ENCODE measurements around the gene NXPH3. TPM values are rescaled to one million over a fixed set of nuclear protein-coding genes. Genes with fewer than 3 reads are reported as not detected.

NXPH3 gene
- total RNA-seq, 1 donor from 2014 or later, result 4.5 TPM

GRCh38 chr17:49587366-49588073, 11.8 kb downstream of the NXPH3 start:
- Histone ChIP-seq H3K4me3 (no peak overlapping the region), H3K27ac (no peak overlapping the region), H3K36me3 (peaks cover under 1% of the 10 kb centered on the region), H3K27me3 (ENCODE audit: low read depth) (no peaks in the 10 kb centered on the region), H3K4me1 (no peaks in the 10 kb centered on the region), H3K9me3 (no peaks in the 10 kb centered on the region)
- TF ChIP-seq CTCF (IDR thresholded peaks at IDR 0.05), result no peak
- intact Hi-C loops (cut with DNase I), result no loop called here
- DNase-seq, result no peak
- ATAC-seq, result no peak

GRCh38 chr17:49588312-49588711, 12.6 kb downstream of the NXPH3 start:
- intact Hi-C loops (cut with DNase I), result no loop called here
- H3K9me3 ChIP-seq, result no peaks in the 10 kb centered on the region
- peaks cover 8% of the 10 kb centered on the region for H3K36me3 ChIP-seq
- ATAC-seq (peak in 1 of 2 donors; percentile 25), DNase-seq (no peak)
- no peak overlapping the region for H3K4me3 ChIP-seq
- H3K27ac ChIP-seq, result no peak overlapping the region
- H3K27me3 ChIP-seq (ENCODE audit: low read depth), result no peaks in the 10 kb centered on the region
- no peaks in the 10 kb centered on the region for H3K4me1 ChIP-seq
- TF ChIP-seq CTCF (IDR thresholded peaks at IDR 0.05), result no peak

GRCh38 chr17:49588726-49589576, 13.3 kb downstream of the NXPH3 start:
- no peaks in the 10 kb centered on the region for H3K27me3 ChIP-seq (ENCODE audit: low read depth)
- no peak overlapping the region for H3K27ac ChIP-seq
- intact Hi-C loops (cut with DNase I), result no loop called here
- H3K4me1 ChIP-seq, result no peaks in the 10 kb centered on the region
- no peak for ATAC-seq
- no peak overlapping the region for H3K4me3 ChIP-seq
- no peaks in the 10 kb centered on the region for H3K9me3 ChIP-seq
- TF ChIP-seq CTCF (IDR thresholded peaks at IDR 0.05), result no peak
- H3K36me3 ChIP-seq, result peaks cover 13% of the 10 kb centered on the region
- no peak for DNase-seq

GRCh38 chr17:49589577-49589927, 13.9 kb downstream of the NXPH3 start:
- intact Hi-C loops (cut with DNase I), result no loop called here
- no peak for ATAC-seq

DNA sequence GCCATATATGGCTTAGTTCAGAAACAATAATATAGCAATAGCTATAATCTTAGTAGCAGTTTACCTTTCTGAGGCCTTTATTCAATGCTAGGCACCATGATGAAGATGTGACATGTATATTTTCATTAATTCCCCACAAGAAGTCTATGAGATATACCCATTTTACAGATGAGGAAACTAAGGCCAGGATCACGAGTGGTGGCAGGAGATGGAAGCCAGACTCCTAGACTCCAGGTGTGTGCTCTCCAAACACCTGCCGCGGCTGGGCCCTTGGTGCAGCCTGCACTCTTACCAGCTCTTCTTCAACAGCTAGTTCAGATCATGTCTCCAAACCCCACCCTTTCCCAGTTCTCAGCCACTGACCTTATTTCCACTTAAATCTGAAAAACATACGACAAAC, 15.2 kb downstream of the NXPH3 start:
- no peak overlapping the region for H3K4me3 ChIP-seq
- ATAC-seq (no peak), DNase-seq (no peak)
- H3K9me3 ChIP-seq, result no peaks in the 10 kb centered on the region
- intact Hi-C loops (cut with DNase I), result no loop called here
- TF ChIP-seq CTCF (IDR thresholded peaks at IDR 0.05), result no peak
- H3K27ac ChIP-seq, result no peak overlapping the region
- peaks cover 29% of the 10 kb centered on the region for H3K36me3 ChIP-seq
- H3K27me3 ChIP-seq (ENCODE audit: low read depth), result no peaks in the 10 kb centered on the region
- H3K4me1 ChIP-seq, result no peaks in the 10 kb centered on the region

More at GRCh38 chr17:49589577-49589927, 13.9 kb downstream of the NXPH3 start:
- Histone ChIP-seq H3K4me1 (no peaks in the 10 kb centered on the region), H3K27ac (no peak overlapping the region), H3K27me3 (ENCODE audit: low read depth) (no peaks in the 10 kb centered on the region), H3K9me3 (no peaks in the 10 kb centered on the region), H3K36me3 (peaks cover 17% of the 10 kb centered on the region), H3K4me3 (no peak overlapping the region)
- no peak for TF ChIP-seq CTCF (IDR thresholded peaks at IDR 0.05)
- DNase-seq, result no peak

Data from lower lobe of right lung (tissue), 2 donors.